Hair follicular keratinocyte (primary cell): ENCODE data around the gene POLN. TPM values are rescaled to one million over a fixed set of nuclear protein-coding genes. Genes with fewer than 3 reads are reported as not detected.

Experiments
- total RNA-seq: library from RNA; depleted of rRNA; stranded (reverse); fragments of >200 nt; gene quantifications from 2 replicates; pipeline ENCODE4 v1.2.3, GENCODE V29; 2015

The POLN gene
- total RNA-seq, result 0.53 and 0.78 TPM in 2 replicates

GRCh38 chr4:2241410-2242353 lies at the start of gene POLN, which contains the start of gene HAUS3:
Gene POLN, minus strand, starts transcription at chr4:2242121. Its CDS starts 12,890 bp downstream, at chr4:2229231.
Gene HAUS3, minus strand, starts transcription at chr4:2242121. Its CDS starts 1,175 bp downstream, at chr4:2240946.

GRCh38 chr4:2261853-2262144 lies 19.9 kb upstream of the POLN start, which contains the start of gene MXD4:
Gene MXD4, minus strand, starts transcription at chr4:2262109. Its CDS starts 129 bp downstream, at chr4:2261980.

GRCh38 chr4:2059046-2059725 lies 182.7 kb downstream of the POLN start, which contains the start of gene NAT8L:
Gene NAT8L, plus strand, starts transcription at chr4:2059327. Its CDS starts 185 bp downstream, at chr4:2059512.

Other genes starting within 250 kb of the POLN start
- 19.2 and 28.0 TPM in 2 replicates for gene NELFA, start 233.1 kb downstream of the POLN start, total RNA-seq
- gene NAT8L, start 182.8 kb downstream of the POLN start, total RNA-seq, result not detected in 2 replicates
- 6.6 and 13.5 TPM in 2 replicates for gene HAUS3, start within 50 bp of the POLN start, total RNA-seq
- gene MXD4, start 20.0 kb upstream of the POLN start, total RNA-seq, result 18.6 and 39.8 TPM in 2 replicates
- 0.23 and 0.31 TPM in 2 replicates for gene ZFYVE28, start 176.5 kb upstream of the POLN start, total RNA-seq
- not detected in 2 replicates for gene CFAP99, start 176.8 kb upstream of the POLN start, total RNA-seq
- 39.4 and 48.9 TPM in 2 replicates for gene RNF4, start 227.0 kb upstream of the POLN start, total RNA-seq